GM12878 (cell line): ENCODE data around the gene PPP2R2D. TPM values are rescaled to one million over a fixed set of nuclear protein-coding genes. Genes with fewer than 3 reads are reported as not detected.

ENCODE experiments used
- ATAC-seq: fragments of 200-7000 bp; cut with Tn5 transposase; 3 replicates; pipeline ENCODE4 v1.9.1; 2020; ENCODE audit warnings: mild to moderate bottlenecking, moderate library complexity
- BruUV-seq: library from RNA; stranded (reverse); fragments of 400-500 nt; replicated peaks from 2 replicates; lab custom pipeline; 2021; lab: Mats Ljungman, UMichigan
- CTCF ChIA-PET: fragments of 300-600 bp; sonication (Branson Sonifier 250); formaldehyde crosslinking; extraction: SDS; loops from one replicate; lab custom pipeline; 2021; ENCODE audit warnings: inconsistent platforms; lab: Yijun Ruan, JAX
- POLR2A ChIA-PET: fragments of 350-600 bp; formaldehyde crosslinking; extraction: SDS; loops from one replicate; lab custom pipeline; 2021; ENCODE audit warnings: inconsistent platforms; lab: Charles Lee
- RAD21 ChIA-PET: fragments of 300-600 bp; sonication (Branson Sonifier 250); formaldehyde crosslinking; loops from one replicate; lab custom pipeline; 2023; ENCODE audit warnings: antibody characterized with exemption; ENCODE audit not compliant: unreplicated experiment; lab: Charles Lee
- SMC1A ChIA-PET: fragments of 300-600 bp; sonication (Branson Sonifier 250); formaldehyde crosslinking; loops from one replicate; lab custom pipeline; 2023; ENCODE audit not compliant: unreplicated experiment, uncharacterized antibody; lab: Charles Lee
- DNase-seq: peaks from one replicate; pipeline ENCODE4 v3.0.0-alpha.2; 2011; ENCODE audit warnings: low read depth, low spot score
- FAIRE-seq: peaks from 3 replicates; lab custom pipeline; 2011; peaks lifted over from hg19 to GRCh38; lab: Jason Lieb, UNC
- H2AFZ ChIP-seq: 2 replicates; pipeline ENCODE4 v1.6.0; 2011; ENCODE audit warnings: low read depth, low read length, control low read depth; ENCODE audit not compliant: control insufficient read depth
- H3K27ac ChIP-seq: 2 replicates; pipeline ENCODE4 v1.5.1; 2011; ENCODE audit warnings: control low read depth; ENCODE audit not compliant: control insufficient read depth, insufficient read depth
- H3K27me3 ChIP-seq, 2 experiments: replicated peaks in 1 of 2; 2 replicates each; pipeline versions ENCODE4 v1.6.0 to v1.6.1; 2011; ENCODE audit warnings: low read length in 1 of 2; ENCODE audit not compliant: control insufficient read depth in 2 of 2, insufficient read depth in 2 of 2
- H3K36me3 ChIP-seq, 2 experiments: 2 replicates each; pipeline ENCODE4 v1.5.1; 2011; ENCODE audit warnings: low read length in 1 of 2; ENCODE audit not compliant: control insufficient read depth in 2 of 2, insufficient read depth in 2 of 2
- H3K4me1 ChIP-seq: 2 replicates; pipeline ENCODE4 v1.6.1; 2011; ENCODE audit warnings: mild to moderate bottlenecking, low read length, moderate library complexity, mixed read lengths; ENCODE audit not compliant: control insufficient read depth, insufficient read depth
- H3K4me2 ChIP-seq: 2 replicates; pipeline ENCODE4 v1.6.0; 2011; ENCODE audit warnings: control low read depth; ENCODE audit not compliant: control insufficient read depth, insufficient read depth
- H3K4me3 ChIP-seq: fragments of 200-600 bp; sonication (generic); 2 replicates; pipeline ENCODE4 v1.5.1; 2016
- H3K79me2 ChIP-seq: 2 replicates; pipeline ENCODE4 v1.6.0; 2011; ENCODE audit warnings: low read length; ENCODE audit not compliant: control insufficient read depth, insufficient read depth
- H3K9ac ChIP-seq: 2 replicates; pipeline ENCODE4 v1.8.0; 2011; ENCODE audit warnings: low read length, control low read depth, mixed read lengths; ENCODE audit not compliant: control insufficient read depth, insufficient read depth
- H3K9me3 ChIP-seq: replicated peaks from 3 replicates; pipeline ENCODE4 v1.5.1; 2011; ENCODE audit warnings: mild to moderate bottlenecking, low read length; ENCODE audit not compliant: control insufficient read depth, insufficient read depth
- H4K20me1 ChIP-seq: 2 replicates; pipeline ENCODE4 v1.6.0; 2011; ENCODE audit not compliant: control insufficient read depth, insufficient read depth
- BMI1 ChIP-seq: fragments of 450-650 bp; IDR thresholded peaks from 2 replicates; pipeline ENCODE4 v1.6.1; 2016; ENCODE audit warnings: mild to moderate bottlenecking, moderate library complexity, borderline replicate concordance
- IKZF2 ChIP-seq, 2 experiments: fragments of 450-650 bp; IDR thresholded peaks; 2 replicates each; pipeline ENCODE4 v1.6.1; 2017; ENCODE audit warnings: mild to moderate bottlenecking in 2 of 2, moderate library complexity in 2 of 2
- NFYB ChIP-seq: IDR thresholded peaks from 2 replicates; pipeline ENCODE4 v1.6.1; 2011; ENCODE audit warnings: low read depth, mild to moderate bottlenecking, low read length, improper control_type of control experiment, moderate library complexity; ENCODE audit not compliant: insufficient read depth
- NR2C2 ChIP-seq: IDR thresholded peaks from 2 replicates; pipeline ENCODE4 v1.6.1; 2011; ENCODE audit warnings: borderline replicate concordance, low read depth; ENCODE audit not compliant: control insufficient read depth, insufficient read length
- RELA ChIP-seq: fragments of 450-650 bp; IDR thresholded peaks from 2 replicates; pipeline ENCODE4 v1.8.0; 2014; ENCODE audit warnings: borderline replicate concordance; ENCODE audit not compliant: partially characterized antibody
- SPI1 ChIP-seq: IDR thresholded peaks from 2 replicates; pipeline ENCODE4 v1.6.1; 2011; ENCODE audit warnings: low read depth, mild to moderate bottlenecking, low read length, moderate library complexity, borderline replicate concordance; ENCODE audit not compliant: insufficient read depth
- SRF ChIP-seq, 2 experiments: IDR thresholded peaks; 2 replicates each; pipeline ENCODE4 v1.6.1; 2011; ENCODE audit warnings: low read depth in 2 of 2, low read length in 2 of 2, mild to moderate bottlenecking in 1 of 2, moderate library complexity in 1 of 2
- WGBS: methylation state at CpG from one replicate; pipeline ENCODE4 v1.1.6; 2016; ENCODE audit warnings: low lambda C conversion rate; ENCODE audit not compliant: insufficient replicate concordance, insufficient coverage; ENCODE audit errors: missing lambda C conversion rate; 5-methylcytosine and 5-hydroxymethylcytosine counted together
- in situ Hi-C: fragments of 300-500 bp; cut with MboI; formaldehyde crosslinking; loops from 9 replicates; pipeline ENCODE4 v1.14.3; 2018; ENCODE audit warnings: mixed read lengths
- intact Hi-C: fragments of 100-400 bp; cut with micrococcal nuclease; formaldehyde crosslinking; loops from one replicate; pipeline ENCODE4 v1.14.2; 2022; ENCODE audit not compliant: unreplicated experiment
- polyA plus RNA-seq, 11 experiments: library from polyadenylated mRNA; depleted of rRNA in 4 of 11; unstranded in 6 of 11; stranded (reverse) in 5 of 11; fragments of >200 nt; fragmentation: Nextera tagmentation in 4 of 11; fragmentation: Illumina TruSeq in 1 of 11; extraction: Ambion mirVana in 4 of 11; extraction: Trizol in 1 of 11; gene quantifications; 1 replicate in 1 of 11; 2 replicates in 10 of 11; pipeline versions ENCODE4 v1.2.1 to v1.2.3, GENCODE V29; 2011 to 2016; ENCODE audit warnings: inconsistent platforms in 2 of 11, missing spikeins in 2 of 11, low read depth in 1 of 11
- total RNA-seq, 4 experiments: library from RNA; depleted of rRNA in 3 of 4; stranded (reverse); fragments of >200 nt in 3 of 4; fragmentation: Illumina TruSeq in 1 of 4; extraction: Trizol in 1 of 4; gene quantifications; 2 replicates each; pipeline versions ENCODE4 v1.2.1 to v1.2.3, GENCODE V29; 2013 to 2021
- TF ChIP-seq, protein P1 (sequence below): fragments of 450-650 bp; IDR thresholded peaks from 2 replicates; pipeline ENCODE4 v1.6.1; 2017; ENCODE audit warnings: low read depth, mild to moderate bottlenecking, moderate library complexity
- TF ChIP-seq, protein P2 (sequence below): IDR thresholded peaks from 2 replicates; pipeline ENCODE4 v1.6.1; 2012; ENCODE audit warnings: mild to moderate bottlenecking, low read depth, low read length
- TF ChIP-seq, protein P3 (sequence below): fragments of 450-650 bp; IDR thresholded peaks from 2 replicates; pipeline ENCODE4 v1.6.1; 2017; ENCODE audit warnings: mild to moderate bottlenecking
- TF ChIP-seq, protein P4 (sequence below): fragments of 450-650 bp; IDR thresholded peaks from 2 replicates; pipeline ENCODE4 v1.6.1; 2016; ENCODE audit warnings: mild to moderate bottlenecking, moderate library complexity, borderline replicate concordance

Gene PPP2R2D
- total and polyA plus RNA-seq, 10 of the 15 experiments (the other 5 are each of a cell fraction or from before 2014, with no cell fraction given) = 2.8 to 41.9 (median 21.8) TPM

DNA sequence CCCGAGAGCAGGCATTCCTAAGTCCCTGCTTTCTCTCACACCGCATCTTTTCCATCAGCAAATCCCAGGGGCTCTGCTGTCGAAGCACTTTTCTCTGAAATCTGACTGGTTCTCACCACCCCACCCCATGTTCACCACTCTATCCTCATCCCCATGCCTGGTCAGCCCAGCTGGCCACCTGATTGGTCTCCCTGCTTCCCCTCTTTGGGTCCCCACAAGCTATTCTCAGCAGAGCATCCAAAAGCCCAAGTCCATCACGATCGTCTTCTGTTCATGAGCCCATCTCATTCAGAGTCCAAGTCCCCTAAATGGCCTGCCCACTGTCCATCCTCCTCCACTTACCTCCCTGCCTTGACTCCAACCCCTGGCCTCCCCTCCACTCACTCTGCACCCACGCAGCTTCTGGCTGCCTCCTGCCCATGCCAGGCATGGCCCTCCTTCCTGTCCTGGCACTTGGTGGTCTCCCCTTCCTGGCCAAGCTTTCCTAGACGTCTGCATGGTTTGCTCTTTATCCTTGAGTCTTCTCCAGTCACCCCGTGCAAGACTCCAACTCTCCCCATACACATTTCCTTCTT is 1.6 kb upstream of the PPP2R2D start:
- POLR2A ChIA-PET = no interaction called here

More for the DNA sequence above, 1.6 kb upstream of the PPP2R2D start:
- Histone ChIP-seq H3K27me3 (no peaks in the 10 kb centered on the region; a peak in 1 of 4 replicates), H3K9ac (no peak overlapping the region), H3K9me3 (no peaks in the 10 kb centered on the region)
- FAIRE-seq (no peak), ATAC-seq (no peak)
- WGBS = 52% methylated on average over 8 of the region's 8 CpGs
- TF ChIP-seq, protein P1, sequence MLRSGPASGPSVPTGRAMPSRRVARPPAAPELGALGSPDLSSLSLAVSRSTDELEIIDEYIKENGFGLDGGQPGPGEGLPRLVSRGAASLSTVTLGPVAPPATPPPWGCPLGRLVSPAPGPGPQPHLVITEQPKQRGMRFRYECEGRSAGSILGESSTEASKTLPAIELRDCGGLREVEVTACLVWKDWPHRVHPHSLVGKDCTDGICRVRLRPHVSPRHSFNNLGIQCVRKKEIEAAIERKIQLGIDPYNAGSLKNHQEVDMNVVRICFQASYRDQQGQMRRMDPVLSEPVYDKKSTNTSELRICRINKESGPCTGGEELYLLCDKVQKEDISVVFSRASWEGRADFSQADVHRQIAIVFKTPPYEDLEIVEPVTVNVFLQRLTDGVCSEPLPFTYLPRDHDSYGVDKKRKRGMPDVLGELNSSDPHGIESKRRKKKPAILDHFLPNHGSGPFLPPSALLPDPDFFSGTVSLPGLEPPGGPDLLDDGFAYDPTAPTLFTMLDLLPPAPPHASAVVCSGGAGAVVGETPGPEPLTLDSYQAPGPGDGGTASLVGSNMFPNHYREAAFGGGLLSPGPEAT = no peak
- TF ChIP-seq NFYB (no peak), IKZF2 (IDR thresholded peaks at IDR 0.05) (no peak), NR2C2 (no peak), SRF (IDR thresholded peaks at IDR 0.05; ENCODE audit: low read depth in 2 of 2, low read length in 2 of 2) (no peak), BMI1 (no peak), SPI1 (no peak), RELA (no peak)
- TF ChIP-seq, protein P2, sequence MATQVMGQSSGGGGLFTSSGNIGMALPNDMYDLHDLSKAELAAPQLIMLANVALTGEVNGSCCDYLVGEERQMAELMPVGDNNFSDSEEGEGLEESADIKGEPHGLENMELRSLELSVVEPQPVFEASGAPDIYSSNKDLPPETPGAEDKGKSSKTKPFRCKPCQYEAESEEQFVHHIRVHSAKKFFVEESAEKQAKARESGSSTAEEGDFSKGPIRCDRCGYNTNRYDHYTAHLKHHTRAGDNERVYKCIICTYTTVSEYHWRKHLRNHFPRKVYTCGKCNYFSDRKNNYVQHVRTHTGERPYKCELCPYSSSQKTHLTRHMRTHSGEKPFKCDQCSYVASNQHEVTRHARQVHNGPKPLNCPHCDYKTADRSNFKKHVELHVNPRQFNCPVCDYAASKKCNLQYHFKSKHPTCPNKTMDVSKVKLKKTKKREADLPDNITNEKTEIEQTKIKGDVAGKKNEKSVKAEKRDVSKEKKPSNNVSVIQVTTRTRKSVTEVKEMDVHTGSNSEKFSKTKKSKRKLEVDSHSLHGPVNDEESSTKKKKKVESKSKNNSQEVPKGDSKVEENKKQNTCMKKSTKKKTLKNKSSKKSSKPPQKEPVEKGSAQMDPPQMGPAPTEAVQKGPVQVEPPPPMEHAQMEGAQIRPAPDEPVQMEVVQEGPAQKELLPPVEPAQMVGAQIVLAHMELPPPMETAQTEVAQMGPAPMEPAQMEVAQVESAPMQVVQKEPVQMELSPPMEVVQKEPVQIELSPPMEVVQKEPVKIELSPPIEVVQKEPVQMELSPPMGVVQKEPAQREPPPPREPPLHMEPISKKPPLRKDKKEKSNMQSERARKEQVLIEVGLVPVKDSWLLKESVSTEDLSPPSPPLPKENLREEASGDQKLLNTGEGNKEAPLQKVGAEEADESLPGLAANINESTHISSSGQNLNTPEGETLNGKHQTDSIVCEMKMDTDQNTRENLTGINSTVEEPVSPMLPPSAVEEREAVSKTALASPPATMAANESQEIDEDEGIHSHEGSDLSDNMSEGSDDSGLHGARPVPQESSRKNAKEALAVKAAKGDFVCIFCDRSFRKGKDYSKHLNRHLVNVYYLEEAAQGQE = no peak
- TF ChIP-seq, protein P3, sequence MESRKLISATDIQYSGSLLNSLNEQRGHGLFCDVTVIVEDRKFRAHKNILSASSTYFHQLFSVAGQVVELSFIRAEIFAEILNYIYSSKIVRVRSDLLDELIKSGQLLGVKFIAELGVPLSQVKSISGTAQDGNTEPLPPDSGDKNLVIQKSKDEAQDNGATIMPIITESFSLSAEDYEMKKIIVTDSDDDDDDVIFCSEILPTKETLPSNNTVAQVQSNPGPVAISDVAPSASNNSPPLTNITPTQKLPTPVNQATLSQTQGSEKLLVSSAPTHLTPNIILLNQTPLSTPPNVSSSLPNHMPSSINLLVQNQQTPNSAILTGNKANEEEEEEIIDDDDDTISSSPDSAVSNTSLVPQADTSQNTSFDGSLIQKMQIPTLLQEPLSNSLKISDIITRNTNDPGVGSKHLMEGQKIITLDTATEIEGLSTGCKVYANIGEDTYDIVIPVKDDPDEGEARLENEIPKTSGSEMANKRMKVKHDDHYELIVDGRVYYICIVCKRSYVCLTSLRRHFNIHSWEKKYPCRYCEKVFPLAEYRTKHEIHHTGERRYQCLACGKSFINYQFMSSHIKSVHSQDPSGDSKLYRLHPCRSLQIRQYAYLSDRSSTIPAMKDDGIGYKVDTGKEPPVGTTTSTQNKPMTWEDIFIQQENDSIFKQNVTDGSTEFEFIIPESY = no peak
- TF ChIP-seq, protein P4, sequence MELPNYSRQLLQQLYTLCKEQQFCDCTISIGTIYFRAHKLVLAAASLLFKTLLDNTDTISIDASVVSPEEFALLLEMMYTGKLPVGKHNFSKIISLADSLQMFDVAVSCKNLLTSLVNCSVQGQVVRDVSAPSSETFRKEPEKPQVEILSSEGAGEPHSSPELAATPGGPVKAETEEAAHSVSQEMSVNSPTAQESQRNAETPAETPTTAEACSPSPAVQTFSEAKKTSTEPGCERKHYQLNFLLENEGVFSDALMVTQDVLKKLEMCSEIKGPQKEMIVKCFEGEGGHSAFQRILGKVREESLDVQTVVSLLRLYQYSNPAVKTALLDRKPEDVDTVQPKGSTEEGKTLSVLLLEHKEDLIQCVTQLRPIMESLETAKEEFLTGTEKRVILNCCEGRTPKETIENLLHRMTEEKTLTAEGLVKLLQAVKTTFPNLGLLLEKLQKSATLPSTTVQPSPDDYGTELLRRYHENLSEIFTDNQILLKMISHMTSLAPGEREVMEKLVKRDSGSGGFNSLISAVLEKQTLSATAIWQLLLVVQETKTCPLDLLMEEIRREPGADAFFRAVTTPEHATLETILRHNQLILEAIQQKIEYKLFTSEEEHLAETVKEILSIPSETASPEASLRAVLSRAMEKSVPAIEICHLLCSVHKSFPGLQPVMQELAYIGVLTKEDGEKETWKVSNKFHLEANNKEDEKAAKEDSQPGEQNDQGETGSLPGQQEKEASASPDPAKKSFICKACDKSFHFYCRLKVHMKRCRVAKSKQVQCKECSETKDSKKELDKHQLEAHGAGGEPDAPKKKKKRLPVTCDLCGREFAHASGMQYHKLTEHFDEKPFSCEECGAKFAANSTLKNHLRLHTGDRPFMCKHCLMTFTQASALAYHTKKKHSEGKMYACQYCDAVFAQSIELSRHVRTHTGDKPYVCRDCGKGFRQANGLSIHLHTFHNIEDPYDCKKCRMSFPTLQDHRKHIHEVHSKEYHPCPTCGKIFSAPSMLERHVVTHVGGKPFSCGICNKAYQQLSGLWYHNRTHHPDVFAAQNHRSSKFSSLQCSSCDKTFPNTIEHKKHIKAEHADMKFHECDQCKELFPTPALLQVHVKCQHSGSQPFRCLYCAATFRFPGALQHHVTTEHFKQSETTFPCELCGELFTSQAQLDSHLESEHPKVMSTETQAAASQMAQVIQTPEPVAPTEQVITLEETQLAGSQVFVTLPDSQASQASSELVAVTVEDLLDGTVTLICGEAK = no peak
- TF ChIP-seq, all 136 proteins: peak for 0
- DNase-seq = no peak
- ChIA-PET RAD21 (no interaction called here), SMC1A (interaction anchor here (1.2 kb wide), 1 partner anchor 120 kb away, joined by 3 read pairs; no protein-coding TSS in a partner anchor), CTCF (interaction anchor here (1.2 to 1.9 kb wide), 2 partner anchors 44 to 124 kb away, joined by 8 to 9 read pairs; no protein-coding TSS in a partner anchor)
- H3K4me1 ChIP-seq = peaks cover 9% of the 10 kb centered on the region
- no peaks in the 10 kb centered on the region for H3K36me3 ChIP-seq
- H2AFZ ChIP-seq = no peak overlapping the region
- intact Hi-C loops = no loop called here
- BruUV-seq = no TSS peak
- H3K4me2 ChIP-seq = no peak overlapping the region
- H3K27ac ChIP-seq = no peak overlapping the region
- H3K4me3 ChIP-seq = no peak overlapping the region
- in situ Hi-C loops = loop anchor here (5.0 to 10.0 kb wide), 2 partner anchors 83 to 556 kb away; partner anchors contain the start of gene BNIP3
- no peaks in the 10 kb centered on the region for H4K20me1 ChIP-seq
- peaks cover 25% of the 10 kb centered on the region for H3K79me2 ChIP-seq
